ENCODE measurements around the gene DNAJA3. TPM values are rescaled to one million over a fixed set of nuclear protein-coding genes. Genes with fewer than 3 reads are reported as not detected.
A peak's percentile ranks its signal among the peaks of the same experiment; 100 is the strongest.

Gene DNAJA3
- total and polyA plus RNA-seq, 9 of the 15 experiments (the other 6 are each of a cell fraction or from before 2014, with no cell fraction given) = 8.1 to 105 (median 79.0) TPM

GRCh38 chr16:4415538-4416199 is 10.0 kb upstream of the DNAJA3 start (continued):
- TF ChIP-seq MGA (IDR thresholded peaks at IDR 0.05) (no peak), ARID3B (CRISPR knock-in tag; IDR thresholded peaks at IDR 0.05; ENCODE audit: borderline replicate concordance) (no peak), E2F6 (IDR thresholded peaks at IDR 0.05; ENCODE audit: borderline replicate concordance in 1 of 2, extremely low read depth in 1 of 2, insufficient read depth in 1 of 2, insufficient read length in 1 of 2, low read depth in 1 of 2, low read length in 1 of 2, poor library complexity in 1 of 2, severe bottlenecking in 1 of 2) (peak in 1 of 2 experiments; percentile 30), SIRT6 (IDR thresholded peaks at IDR 0.05; ENCODE audit: low read depth, low read length) (no peak), MXD1 (CRISPR knock-in tag; IDR thresholded peaks at IDR 0.05; ENCODE audit: borderline replicate concordance, poor library complexity, severe bottlenecking) (no peak), SAP30 (IDR thresholded peaks at IDR 0.05; ENCODE audit: borderline replicate concordance, insufficient read depth, low read depth, low read length, poor library complexity, severe bottlenecking) (peak; percentile 51), CREBBP (IDR thresholded peaks at IDR 0.05; ENCODE audit: low read depth, low read length) (no peak), FOXA1 (IDR thresholded peaks at IDR 0.05; ENCODE audit: borderline replicate concordance) (no peak), DDX20 (tag; IDR thresholded peaks at IDR 0.05; ENCODE audit: low read depth) (no peak), GTF2F1 (IDR thresholded peaks at IDR 0.05; ENCODE audit: low read depth, low read length) (no peak), ZNF124 (CRISPR knock-in tag; IDR thresholded peaks at IDR 0.05) (no peak)
